ENCODE results near the gene SUGCT. TPM values are rescaled to one million over a fixed set of nuclear protein-coding genes. Genes with fewer than 3 reads are reported as not detected.
"Not testable (repeated sequence)": the region's sequence is repeated elsewhere in the genome, so short reads cannot be mapped to it uniquely, and the experiment has no call there.

The SUGCT gene
- polyA plus RNA-seq, 1 experiment: 12.5 TPM

DNA sequence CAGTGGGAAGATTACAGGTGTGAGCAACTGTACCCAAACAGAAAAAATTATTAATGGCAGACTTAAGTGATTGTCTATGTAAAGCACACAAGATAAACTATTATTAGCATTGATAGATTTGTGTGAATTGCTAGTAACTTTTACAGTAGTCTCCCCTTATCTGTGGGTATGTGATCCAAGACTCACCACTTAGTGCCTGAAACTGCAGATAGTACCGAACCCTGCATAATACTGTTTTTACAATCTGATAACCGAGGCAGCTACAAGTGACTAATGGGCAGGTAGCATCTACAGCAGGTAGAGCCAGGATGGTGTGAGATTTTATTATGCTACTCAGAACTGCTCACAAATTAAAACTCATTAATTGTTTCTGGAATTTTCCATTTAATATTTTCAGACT, 31.9 kb upstream of the SUGCT start:
- H3K4me3 ChIP-seq (ENCODE audit: low read depth, low read length): no peak overlapping the region
- DNase-seq (ENCODE audit: low read depth, low spot score): no peak
- TF ChIP-seq, protein P1, sequence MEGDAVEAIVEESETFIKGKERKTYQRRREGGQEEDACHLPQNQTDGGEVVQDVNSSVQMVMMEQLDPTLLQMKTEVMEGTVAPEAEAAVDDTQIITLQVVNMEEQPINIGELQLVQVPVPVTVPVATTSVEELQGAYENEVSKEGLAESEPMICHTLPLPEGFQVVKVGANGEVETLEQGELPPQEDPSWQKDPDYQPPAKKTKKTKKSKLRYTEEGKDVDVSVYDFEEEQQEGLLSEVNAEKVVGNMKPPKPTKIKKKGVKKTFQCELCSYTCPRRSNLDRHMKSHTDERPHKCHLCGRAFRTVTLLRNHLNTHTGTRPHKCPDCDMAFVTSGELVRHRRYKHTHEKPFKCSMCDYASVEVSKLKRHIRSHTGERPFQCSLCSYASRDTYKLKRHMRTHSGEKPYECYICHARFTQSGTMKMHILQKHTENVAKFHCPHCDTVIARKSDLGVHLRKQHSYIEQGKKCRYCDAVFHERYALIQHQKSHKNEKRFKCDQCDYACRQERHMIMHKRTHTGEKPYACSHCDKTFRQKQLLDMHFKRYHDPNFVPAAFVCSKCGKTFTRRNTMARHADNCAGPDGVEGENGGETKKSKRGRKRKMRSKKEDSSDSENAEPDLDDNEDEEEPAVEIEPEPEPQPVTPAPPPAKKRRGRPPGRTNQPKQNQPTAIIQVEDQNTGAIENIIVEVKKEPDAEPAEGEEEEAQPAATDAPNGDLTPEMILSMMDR (IDR thresholded peaks at IDR 0.05; ENCODE audit: low read depth, low read length): no peak
- POLR2A ChIA-PET: no interaction called here
- CTCF ChIA-PET: no interaction called here
- H3K9me3 ChIP-seq (ENCODE audit: control insufficient read depth, insufficient read depth, low read length): no peaks in the 10 kb centered on the region
- no peak overlapping the region for H3K27ac ChIP-seq (ENCODE audit: low read depth, low read length)
- H3K27me3 ChIP-seq (ENCODE audit: control insufficient read depth, insufficient read depth, low read length): no peaks in the 10 kb centered on the region

DNA sequence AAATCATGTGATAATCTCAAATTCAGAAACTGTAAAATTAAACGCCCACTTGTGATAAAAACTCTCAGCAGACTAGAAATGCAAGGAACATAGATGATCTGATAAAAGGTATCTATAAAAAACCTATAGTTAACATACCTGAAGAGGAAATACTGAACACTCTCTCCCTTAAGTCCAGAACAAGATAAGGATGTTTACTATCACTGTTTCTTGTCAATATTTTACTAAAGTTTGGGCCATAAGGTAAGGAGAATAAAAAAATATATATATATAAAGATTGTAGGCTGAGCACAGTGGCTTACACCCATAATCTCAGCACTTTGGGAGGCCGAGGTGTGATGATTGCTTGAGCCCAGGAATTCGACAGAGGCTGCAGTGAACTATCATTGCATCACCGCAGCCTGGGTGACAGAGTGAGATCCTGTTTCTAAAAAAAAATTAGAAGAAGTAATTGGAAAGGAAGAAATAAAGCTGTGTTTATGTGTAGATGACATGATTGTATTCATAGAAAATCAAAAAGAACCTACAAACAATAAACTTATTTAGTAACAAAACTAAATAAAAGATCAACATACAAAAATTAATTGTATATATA, 28.8 kb upstream of the SUGCT start:
- Histone ChIP-seq H3K4me3 (ENCODE audit: low read depth, low read length) (no peak overlapping the region), H3K27me3 (ENCODE audit: control insufficient read depth, insufficient read depth, low read length) (no peaks in the 10 kb centered on the region), H3K9me3 (ENCODE audit: control insufficient read depth, insufficient read depth, low read length) (no peaks in the 10 kb centered on the region), H3K27ac (ENCODE audit: low read depth, low read length) (no peak overlapping the region)
- ChIA-PET CTCF (no interaction called here), POLR2A (no interaction called here)
- DNase-seq (ENCODE audit: low read depth, low spot score): no peak
- TF ChIP-seq, protein P1 (IDR thresholded peaks at IDR 0.05; ENCODE audit: low read depth, low read length): no peak

DNA sequence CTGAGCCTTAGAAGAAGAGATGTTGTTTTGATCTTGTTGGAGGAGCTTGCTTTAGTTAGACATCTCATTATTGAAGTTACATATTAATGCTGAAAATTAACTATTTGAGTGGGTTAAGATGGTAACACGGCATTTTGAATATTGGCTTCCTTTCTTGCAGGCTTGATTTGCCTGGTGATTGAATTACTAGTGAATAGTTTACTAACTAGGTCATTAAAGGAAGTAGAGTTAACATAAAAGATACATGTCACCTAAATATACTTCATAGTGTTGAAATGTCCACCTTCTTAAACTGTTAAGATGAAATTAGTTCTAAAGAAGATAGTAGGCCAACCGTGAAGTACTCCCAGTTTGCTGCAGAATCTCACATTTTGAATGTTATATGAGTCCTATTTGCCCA, 18.9 kb upstream of the SUGCT start:
- ChIA-PET POLR2A (no interaction called here), CTCF (interaction anchor here (1.3 kb wide), 1 partner anchor 9 kb away, joined by 3 read pairs; no protein-coding TSS in a partner anchor)
- no peaks in the 10 kb centered on the region for H3K9me3 ChIP-seq (ENCODE audit: control insufficient read depth, insufficient read depth, low read length)
- no peaks in the 10 kb centered on the region for H3K27me3 ChIP-seq (ENCODE audit: control insufficient read depth, insufficient read depth, low read length)
- TF ChIP-seq, protein P1 (IDR thresholded peaks at IDR 0.05; ENCODE audit: low read depth, low read length): no peak
- no peak for DNase-seq (ENCODE audit: low read depth, low spot score)
- no peak overlapping the region for H3K4me3 ChIP-seq (ENCODE audit: low read depth, low read length)
- H3K27ac ChIP-seq (ENCODE audit: low read depth, low read length): no peak overlapping the region

DNA sequence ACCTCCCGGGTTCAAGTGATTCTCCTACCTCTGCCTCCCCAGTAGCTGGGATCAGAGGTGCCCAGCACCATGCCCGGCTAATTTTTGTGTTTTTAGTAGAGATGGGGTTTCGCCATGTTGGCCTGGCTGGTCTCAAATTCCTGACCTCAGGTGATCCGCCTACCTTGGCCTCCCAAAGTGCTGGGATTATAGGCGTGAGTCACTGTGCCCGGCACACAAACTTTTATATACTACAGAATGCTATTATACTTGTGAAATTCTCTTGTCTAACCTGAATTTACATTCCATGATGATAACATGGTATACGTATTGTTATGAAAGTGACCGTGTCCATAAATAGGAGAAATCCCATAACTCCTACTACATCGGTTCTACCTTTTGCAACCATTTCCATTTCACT, 17.6 kb upstream of the SUGCT start:
- H3K27me3 ChIP-seq (ENCODE audit: control insufficient read depth, insufficient read depth, low read length); H3K4me3 ChIP-seq (ENCODE audit: low read depth, low read length); CTCF ChIA-PET; H3K9me3 ChIP-seq (ENCODE audit: control insufficient read depth, insufficient read depth, low read length); POLR2A ChIA-PET; DNase-seq (ENCODE audit: low read depth, low spot score); H3K27ac ChIP-seq (ENCODE audit: low read depth, low read length): not testable (repeated sequence)

DNA sequence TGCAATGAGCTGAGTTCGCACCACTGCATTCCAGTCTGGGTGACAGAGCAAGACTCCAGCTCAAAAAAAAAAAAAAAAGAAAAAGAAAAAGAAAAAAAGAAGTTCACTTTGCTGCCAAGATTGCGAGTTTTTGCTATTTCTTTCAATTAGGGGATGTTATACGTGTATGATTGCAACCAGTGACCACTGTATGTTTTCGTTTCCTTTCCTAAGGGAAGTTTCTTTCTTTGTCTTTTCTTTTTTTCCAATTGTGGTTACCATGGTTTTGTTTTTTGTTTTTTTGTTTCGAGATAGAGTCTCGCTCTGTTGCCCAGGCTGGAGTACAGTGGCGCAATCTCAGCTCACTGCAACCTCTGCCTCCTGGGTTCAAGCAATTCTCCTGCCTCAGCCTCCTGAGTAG, 16.6 kb upstream of the SUGCT start:
- H3K27me3 ChIP-seq (ENCODE audit: control insufficient read depth, insufficient read depth, low read length); DNase-seq (ENCODE audit: low read depth, low spot score); H3K9me3 ChIP-seq (ENCODE audit: control insufficient read depth, insufficient read depth, low read length); POLR2A ChIA-PET; H3K4me3 ChIP-seq (ENCODE audit: low read depth, low read length); H3K27ac ChIP-seq (ENCODE audit: low read depth, low read length): not testable (repeated sequence)
- CTCF ChIA-PET: interaction anchor here (0.6 kb wide), 1 partner anchor 214 kb away, joined by 3 read pairs; no protein-coding TSS in a partner anchor

DNA sequence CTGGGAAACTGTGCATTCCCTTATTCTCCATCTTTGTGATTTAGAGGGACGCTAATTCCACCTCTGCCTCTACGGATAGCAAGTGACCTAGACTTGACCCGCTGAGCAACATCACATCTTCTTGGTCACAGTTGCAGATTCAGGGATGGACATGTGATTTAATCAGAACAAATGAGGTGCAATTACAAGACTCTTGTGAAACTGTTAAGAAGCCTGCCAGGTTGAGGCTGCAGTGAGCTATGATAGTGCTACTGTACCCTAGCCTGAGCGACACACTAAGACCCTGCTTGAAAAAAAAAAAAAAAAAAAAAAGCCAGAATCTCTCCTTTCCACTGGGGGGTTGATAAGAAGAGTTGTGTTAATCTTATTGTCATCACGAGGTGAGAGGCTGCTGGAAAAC, 14.8 kb upstream of the SUGCT start:
- Histone ChIP-seq H3K27ac (ENCODE audit: low read depth, low read length) (no peak overlapping the region), H3K4me3 (ENCODE audit: low read depth, low read length) (no peak overlapping the region), H3K9me3 (ENCODE audit: control insufficient read depth, insufficient read depth, low read length) (no peaks in the 10 kb centered on the region), H3K27me3 (ENCODE audit: control insufficient read depth, insufficient read depth, low read length) (no peaks in the 10 kb centered on the region)
- DNase-seq (ENCODE audit: low read depth, low spot score): no peak
- ChIA-PET POLR2A (no interaction called here), CTCF (no interaction called here)
- TF ChIP-seq, protein P1 (IDR thresholded peaks at IDR 0.05; ENCODE audit: low read depth, low read length): no peak

DNA sequence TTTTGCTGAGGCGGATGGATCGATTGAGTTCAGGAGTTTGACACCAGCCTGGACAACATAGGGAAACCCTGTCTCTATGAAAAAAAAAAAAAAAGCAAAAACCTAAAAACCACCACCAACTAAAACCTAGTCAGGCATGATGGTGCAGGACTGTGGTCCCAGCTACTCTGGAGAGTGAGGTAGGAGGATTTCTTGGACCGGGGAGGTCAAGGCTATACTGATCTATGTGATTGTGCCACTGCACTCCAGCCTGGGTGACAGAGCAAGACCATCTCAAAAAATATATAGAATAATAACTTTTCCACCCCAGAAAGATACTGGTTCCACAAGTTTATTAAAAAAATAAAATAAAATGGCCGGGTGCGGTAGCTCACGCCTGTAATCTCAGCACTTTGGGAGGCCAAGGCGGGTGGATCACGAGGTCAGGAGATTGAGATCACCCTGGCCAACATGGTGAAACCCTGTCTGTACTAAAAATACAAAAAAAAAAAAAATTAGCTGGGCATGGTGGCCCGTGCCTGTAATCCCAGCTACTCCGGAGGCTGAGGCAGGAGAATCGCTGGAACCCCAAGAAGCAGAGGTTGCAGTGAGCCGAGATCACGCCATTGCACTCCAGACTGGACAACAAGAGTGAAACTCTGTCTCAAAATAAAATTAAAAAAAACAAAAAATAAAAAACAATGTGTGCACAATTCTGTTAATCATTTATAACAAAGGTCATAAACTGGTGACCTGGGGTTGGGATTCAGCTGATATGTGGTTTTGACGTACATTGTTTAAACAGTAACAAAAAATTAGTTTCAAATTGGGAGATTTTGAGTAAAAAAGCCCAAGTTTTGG, 12.5 kb upstream of the SUGCT start:
- H3K27me3 ChIP-seq (ENCODE audit: control insufficient read depth, insufficient read depth, low read length); H3K9me3 ChIP-seq (ENCODE audit: control insufficient read depth, insufficient read depth, low read length); H3K4me3 ChIP-seq (ENCODE audit: low read depth, low read length); POLR2A ChIA-PET; DNase-seq (ENCODE audit: low read depth, low spot score); H3K27ac ChIP-seq (ENCODE audit: low read depth, low read length): not testable (repeated sequence)
- CTCF ChIA-PET: interaction anchor here (1.1 kb wide), 1 partner anchor 13 kb away, joined by 4 read pairs; the partner anchor contains the start of gene SUGCT

All from AG04450 (cell line).